GM12873 (cell line): ENCODE measurements around the gene TMEM109.

Source experiments
- CTCF ChIP-seq: IDR thresholded peaks from 2 replicates; pipeline ENCODE4 v1.5.1; 2012; ENCODE audit warnings: low read depth, mild to moderate bottlenecking, moderate library complexity, low read length, control low read depth; ENCODE audit not compliant: insufficient read depth; ENCODE audit errors: missing control alignments

TMEM109 gene

GRCh38 chr11:60874421-60875365 is 39.3 kb upstream of the TMEM109 start:
- TF ChIP-seq CTCF = no peak

GRCh38 chr11:60875366-60876167 is 38.4 kb upstream of the TMEM109 start:
- TF ChIP-seq CTCF = no peak

- TF ChIP-seq CTCF = no peak
Observed at GRCh38 chr11:60876168-60876485, 37.8 kb upstream of the TMEM109 start.

GRCh38 chr11:60878245-60879101 is 35.5 kb upstream of the TMEM109 start:
- no peak for TF ChIP-seq CTCF

GRCh38 chr11:60879104-60879503 is 34.9 kb upstream of the TMEM109 start:
- no peak for TF ChIP-seq CTCF

- TF ChIP-seq CTCF = no peak
Observed at GRCh38 chr11:60879971-60880588, 33.9 kb upstream of the TMEM109 start.
